ENCODE measurements around the gene MAB21L4.

GRCh38 chr2:240930631-240931318, 34.8 kb upstream of the MAB21L4 start:
- TF ChIP-seq POLR2A (IDR thresholded peaks at IDR 0.05) = no peak
- TF ChIP-seq CTCF (IDR thresholded peaks at IDR 0.05) = no peak
- TF ChIP-seq POLR2AphosphoS5 (IDR thresholded peaks at IDR 0.05) = no peak
- TF ChIP-seq EP300 (IDR thresholded peaks at IDR 0.05; ENCODE audit: low read depth) = no peak

Data from transverse colon (tissue), 4 donors.